Neuronal stem cell (in vitro differentiated cells): ENCODE measurements around the gene IFIT2.

Source experiments
- DNase-seq: peaks from one replicate; pipeline ENCODE4 v3.0.0-alpha.2; 2013; ENCODE audit warnings: low spot score
- H2AFZ ChIP-seq: one replicate; pipeline ENCODE4 v1.6.1; 2013; ENCODE audit warnings: mild to moderate bottlenecking, low read length, inconsistent platforms
- H2AK5ac ChIP-seq: 2 replicates; pipeline ENCODE4 v1.6.1; 2013; ENCODE audit warnings: low read depth, mild to moderate bottlenecking, inconsistent platforms, low read length, moderate library complexity, mixed read lengths
- H2BK120ac ChIP-seq: 2 replicates; pipeline ENCODE4 v1.6.1; 2013; ENCODE audit warnings: low read depth, mild to moderate bottlenecking, inconsistent platforms, low read length, moderate library complexity, mixed read lengths
- H2BK12ac ChIP-seq: one replicate; pipeline ENCODE4 v1.6.1; 2013; ENCODE audit warnings: low read length, inconsistent platforms
- H2BK15ac ChIP-seq: 2 replicates; pipeline ENCODE4 v1.6.1; 2013; ENCODE audit warnings: mild to moderate bottlenecking, low read length, inconsistent platforms, mixed read lengths
- H2BK5ac ChIP-seq: one replicate; pipeline ENCODE4 v1.6.1; 2013; ENCODE audit warnings: inconsistent platforms, mild to moderate bottlenecking, low read length, moderate library complexity
- H3K14ac ChIP-seq: one replicate; pipeline ENCODE4 v1.6.1; 2013; ENCODE audit warnings: low read length, inconsistent platforms
- H3K18ac ChIP-seq: 2 replicates; pipeline ENCODE4 v1.6.1; 2013; ENCODE audit warnings: low read length, inconsistent platforms
- H3K23ac ChIP-seq: 2 replicates; pipeline ENCODE4 v1.6.1; 2013; ENCODE audit warnings: low read depth, mild to moderate bottlenecking, mixed read lengths, low read length, inconsistent platforms; ENCODE audit not compliant: poor library complexity
- H3K27ac ChIP-seq: replicated peaks from 3 replicates; pipeline ENCODE4 v1.5.1; 2013; ENCODE audit warnings: low read length, inconsistent platforms
- H3K27me3 ChIP-seq, 3 experiments: 2 replicates each; pipeline ENCODE4 v1.6.1; 2013; ENCODE audit warnings: low read length in 3 of 3, mild to moderate bottlenecking in 2 of 3, inconsistent platforms in 1 of 3, low read depth in 1 of 3, mixed read lengths in 1 of 3, moderate library complexity in 1 of 3; ENCODE audit not compliant: control insufficient read depth in 3 of 3, insufficient read depth in 3 of 3
- H3K36me3 ChIP-seq, 2 donors: replicated peaks in 1 of 2; 2 replicates each; pipeline ENCODE4 v1.6.1; 2013; ENCODE audit warnings: low read length in 2 of 2; ENCODE audit not compliant: control insufficient read depth in 2 of 2, insufficient read depth in 2 of 2
- H3K4ac ChIP-seq: 2 replicates; pipeline ENCODE4 v1.6.1; 2013; ENCODE audit warnings: inconsistent platforms, mild to moderate bottlenecking, low read length, moderate library complexity
- H3K4me1 ChIP-seq, 2 donors: 1 replicate in 1 of 2; 2 replicates in 1 of 2; pipeline ENCODE4 v1.6.1; 2013; ENCODE audit warnings: low read length in 2 of 2, low read depth in 1 of 2; ENCODE audit not compliant: control insufficient read depth in 2 of 2, insufficient read depth in 1 of 2
- H3K4me2 ChIP-seq: one replicate; pipeline ENCODE4 v1.6.1; 2013; ENCODE audit warnings: mild to moderate bottlenecking, low read length, inconsistent platforms; ENCODE audit not compliant: insufficient read depth, poor library complexity, severe bottlenecking
- H3K4me3 ChIP-seq, 2 donors: 2 replicates each; pipeline ENCODE4 v1.5.1; 2013; ENCODE audit warnings: low read length in 2 of 2, mild to moderate bottlenecking in 2 of 2, inconsistent platforms in 1 of 2, moderate library complexity in 1 of 2
- H3K79me1 ChIP-seq: one replicate; pipeline ENCODE4 v1.6.1; 2013; ENCODE audit warnings: low read depth, mild to moderate bottlenecking, inconsistent platforms, low read length, moderate library complexity
- H3K9ac ChIP-seq: one replicate; pipeline ENCODE4 v1.6.1; 2013; ENCODE audit warnings: mild to moderate bottlenecking, low read depth, low read length, inconsistent platforms; ENCODE audit not compliant: poor library complexity
- H3K9me3 ChIP-seq, 2 donors: replicated peaks in 1 of 2; 2 replicates each; pipeline versions ENCODE3 to v1.6.1; 2013; ENCODE audit warnings: low read length in 2 of 2, mild to moderate bottlenecking in 2 of 2, inconsistent platforms in 1 of 2, low read depth in 1 of 2, mixed read lengths in 1 of 2, moderate library complexity in 1 of 2; ENCODE audit not compliant: control insufficient read depth in 2 of 2, insufficient read depth in 1 of 2
- H4K8ac ChIP-seq: one replicate; pipeline ENCODE4 v1.6.1; 2013; ENCODE audit warnings: low read depth, mild to moderate bottlenecking, inconsistent platforms, low read length, moderate library complexity
- H4K91ac ChIP-seq: one replicate; pipeline ENCODE4 v1.6.1; 2013; ENCODE audit warnings: low read length, low read depth, mild to moderate bottlenecking, inconsistent platforms; ENCODE audit not compliant: poor library complexity
- WGBS, 2 donors: extraction: QIAGEN DNeasy Blood & Tissue Kit; methylation state at CpG; one replicate each; pipeline ENCODE4 v1.1.7; 2013; ENCODE audit warnings: missing lambda C conversion rate in 2 of 2, mixed read lengths in 1 of 2; ENCODE audit not compliant: insufficient read length in 2 of 2, insufficient replicate concordance in 1 of 2; ENCODE audit errors: extremely low coverage in 2 of 2; 5-methylcytosine and 5-hydroxymethylcytosine counted together

Gene IFIT2

DNA sequence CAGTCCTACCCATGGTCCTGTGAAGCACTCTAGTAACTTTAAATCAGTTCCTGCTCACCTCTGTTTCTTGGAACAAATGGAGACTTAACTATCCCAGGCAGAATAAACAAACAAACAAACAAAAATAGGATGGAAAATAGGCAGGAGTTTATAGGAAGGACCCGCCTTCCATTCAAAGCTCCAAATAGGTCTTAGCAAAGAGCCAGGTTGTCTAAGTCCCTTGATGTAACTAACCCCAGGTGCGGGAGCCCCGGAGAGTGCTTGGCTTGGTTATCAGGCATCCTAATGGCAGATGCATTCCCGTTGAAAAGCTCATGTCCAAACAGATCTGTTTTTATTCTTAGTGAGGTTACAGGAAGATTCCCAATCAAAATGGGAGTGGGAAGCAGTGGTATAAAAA is 2.2 kb downstream of the IFIT2 start:
- Histone ChIP-seq H2BK120ac (no peak overlapping the region), H2AK5ac (no peak overlapping the region), H2BK5ac (no peak overlapping the region), H3K18ac (no peak overlapping the region), H3K4me1 (peaks cover 3 to 10% of the 10 kb centered on the region in 2 donors), H3K23ac (no peak overlapping the region), H3K9ac (no peak overlapping the region), H3K36me3 (peaks cover 0 to 2% of the 10 kb centered on the region in 2 donors), H3K27me3 (no peaks in the 10 kb centered on the region), H2AFZ (no peak overlapping the region), H4K91ac (no peak overlapping the region), H3K27ac (no peak overlapping the region), H3K4me2 (no peak overlapping the region), H4K8ac (no peak overlapping the region), H3K79me1 (no peaks in the 10 kb centered on the region), H3K4ac (no peak overlapping the region), H3K9me3 (peaks cover 0 to 2% of the 10 kb centered on the region in 2 donors), H3K4me3 (no peak overlapping the region), H2BK15ac (no peak overlapping the region), H3K14ac (no peak overlapping the region), H2BK12ac (no peak overlapping the region)
- WGBS, 2 donors = no CpG with 5 or more reads among the region's 4 CpGs
- no peak for DNase-seq

DNA sequence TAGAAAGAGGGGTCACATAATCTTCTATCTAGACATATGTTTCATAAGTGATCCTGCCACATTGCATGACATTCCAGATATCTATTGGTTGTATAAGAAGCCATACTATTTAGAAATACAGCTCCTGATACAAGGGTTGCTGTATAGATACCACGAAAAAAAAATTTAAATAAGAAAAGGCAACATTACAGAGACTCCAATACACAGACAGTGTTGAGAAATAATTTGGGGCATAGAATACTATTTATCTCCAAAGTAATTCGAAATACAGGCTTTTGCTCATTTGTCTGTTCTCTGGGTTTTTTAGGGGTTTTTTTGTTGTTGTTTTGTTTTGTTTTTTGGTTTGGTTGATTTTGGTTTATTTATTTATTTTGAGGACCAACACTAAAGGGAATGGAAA is 2.6 kb downstream of the IFIT2 start:
- Histone ChIP-seq H4K8ac (no peak overlapping the region), H3K23ac (no peak overlapping the region)

DNA sequence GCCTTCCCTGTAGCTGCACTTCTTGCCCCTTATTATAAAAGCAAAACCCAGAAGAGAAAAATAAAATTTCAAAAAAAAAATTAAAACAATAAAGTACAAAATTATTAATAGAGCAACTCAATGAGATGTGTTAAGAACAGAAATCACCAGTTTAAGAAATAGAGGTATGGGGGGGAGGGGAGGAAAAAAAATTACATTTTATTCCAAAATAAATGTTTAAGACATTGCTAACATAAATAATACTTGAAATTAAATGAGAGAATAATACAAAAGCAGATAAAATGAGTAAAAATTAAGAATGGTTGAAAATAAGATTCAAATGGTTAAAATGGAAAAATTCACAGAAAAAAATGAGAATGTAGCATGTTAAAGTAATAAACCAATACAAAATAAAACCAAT is 3.1 kb downstream of the IFIT2 start:
- Histone ChIP-seq H4K91ac (no peak overlapping the region), H3K14ac (no peak overlapping the region), H4K8ac (no peak overlapping the region), H2AFZ (no peak overlapping the region), H2BK12ac (no peak overlapping the region), H2BK120ac (no peak overlapping the region), H3K4me2 (no peak overlapping the region), H3K36me3 (peaks cover 0 to 2% of the 10 kb centered on the region in 2 donors), H3K4me1 (peaks cover 3 to 10% of the 10 kb centered on the region in 2 donors), H2BK15ac (no peak overlapping the region), H3K9me3 (peaks cover 0 to 2% of the 10 kb centered on the region in 2 donors), H3K4ac (no peak overlapping the region), H3K27me3 (no peaks in the 10 kb centered on the region), H3K18ac (no peak overlapping the region), H3K4me3 (no peak overlapping the region), H3K9ac (no peak overlapping the region), H2AK5ac (no peak overlapping the region), H3K79me1 (no peaks in the 10 kb centered on the region), H3K27ac (no peak overlapping the region), H3K23ac (no peak overlapping the region), H2BK5ac (no peak overlapping the region)
- DNase-seq = no peak

More for the DNA sequence above, 2.6 kb downstream of the IFIT2 start:
- no peak overlapping the region for H3K4ac ChIP-seq
- H4K91ac ChIP-seq = no peak overlapping the region
- H3K14ac ChIP-seq = no peak overlapping the region
- WGBS, 2 donors = no CpG with 5 or more reads among the region's 2 CpGs
- H3K4me2 ChIP-seq = no peak overlapping the region
- peaks cover 3 to 10% of the 10 kb centered on the region in 2 donors for H3K4me1 ChIP-seq
- no peak overlapping the region for H2BK5ac ChIP-seq
- no peak overlapping the region for H3K9ac ChIP-seq
- no peak overlapping the region for H2BK12ac ChIP-seq
- no peaks in the 10 kb centered on the region for H3K27me3 ChIP-seq
- H3K4me3 ChIP-seq = no peak overlapping the region
- peaks cover 0 to 2% of the 10 kb centered on the region in 2 donors for H3K36me3 ChIP-seq
- no peaks in the 10 kb centered on the region for H3K79me1 ChIP-seq
- H3K9me3 ChIP-seq = peaks cover 0 to 2% of the 10 kb centered on the region in 2 donors
- no peak overlapping the region for H2AK5ac ChIP-seq
- H2BK120ac ChIP-seq = no peak overlapping the region
- no peak for DNase-seq
- H3K18ac ChIP-seq = no peak overlapping the region
- no peak overlapping the region for H3K27ac ChIP-seq
- H2BK15ac ChIP-seq = no peak overlapping the region
- H2AFZ ChIP-seq = no peak overlapping the region

DNA sequence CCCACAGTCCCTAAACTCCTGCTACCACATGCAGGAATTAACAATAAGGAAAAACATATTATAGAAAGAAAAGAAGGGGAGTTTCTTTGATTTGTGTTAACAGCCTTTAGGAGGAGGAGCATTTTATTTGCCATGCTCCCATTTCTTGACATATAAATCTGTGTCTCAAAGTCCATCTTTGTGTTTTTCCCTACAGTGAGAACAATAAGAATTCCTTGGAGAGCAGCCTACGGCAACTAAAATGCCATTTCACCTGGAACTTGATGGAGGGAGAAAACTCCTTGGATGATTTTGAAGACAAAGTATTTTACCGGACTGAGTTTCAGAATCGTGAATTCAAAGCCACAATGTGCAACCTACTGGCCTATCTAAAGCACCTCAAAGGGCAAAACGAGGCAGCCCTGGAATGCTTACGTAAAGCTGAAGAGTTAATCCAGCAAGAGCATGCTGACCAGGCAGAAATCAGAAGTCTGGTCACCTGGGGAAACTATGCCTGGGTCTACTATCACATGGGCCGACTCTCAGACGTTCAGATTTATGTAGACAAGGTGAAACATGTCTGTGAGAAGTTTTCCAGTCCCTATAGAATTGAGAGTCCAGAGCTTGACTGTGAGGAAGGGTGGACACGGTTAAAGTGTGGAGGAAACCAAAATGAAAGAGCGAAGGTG is 4.1 kb downstream of the IFIT2 start:
- H3K4ac ChIP-seq = no peak overlapping the region
- H3K4me1 ChIP-seq = peaks cover 3 to 10% of the 10 kb centered on the region in 2 donors
- H3K79me1 ChIP-seq = no peaks in the 10 kb centered on the region
- no peak overlapping the region for H2BK15ac ChIP-seq
- H4K91ac ChIP-seq = no peak overlapping the region
- DNase-seq = no peak
- no peak overlapping the region for H2BK120ac ChIP-seq
- no peaks in the 10 kb centered on the region for H3K27me3 ChIP-seq
- H3K18ac ChIP-seq = no peak overlapping the region
- H3K36me3 ChIP-seq = peaks cover 0 to 2% of the 10 kb centered on the region in 2 donors
- no peak overlapping the region for H3K9ac ChIP-seq
- H3K4me2 ChIP-seq = no peak overlapping the region
- H2BK5ac ChIP-seq = no peak overlapping the region
- no peak overlapping the region for H2AFZ ChIP-seq
- WGBS, 2 donors = no CpG with 5 or more reads among the region's 9 CpGs
- no peak overlapping the region for H3K4me3 ChIP-seq
- no peak overlapping the region for H3K14ac ChIP-seq
- H3K23ac ChIP-seq = no peak overlapping the region
- H2BK12ac ChIP-seq = no peak overlapping the region
- H2AK5ac ChIP-seq = no peak overlapping the region
- no peak overlapping the region for H4K8ac ChIP-seq
- no peaks in the 10 kb centered on the region for H3K9me3 ChIP-seq
- no peak overlapping the region for H3K27ac ChIP-seq
